OCI-LY1 (cell line): ENCODE results near the gene GALNT10.

Source experiments
- EZH2 ChIP-seq: fragments of 200-600 bp; sonication (generic), shearing (Covaris generic); IDR thresholded peaks from 2 replicates; pipeline ENCODE4 v1.8.0; 2017; ENCODE audit warnings: borderline replicate concordance, mixed run types, mild to moderate bottlenecking, antibody characterized with exemption, low read length, moderate library complexity, mixed read lengths
- TF ChIP-seq, protein P1 (sequence below): fragments of 200-600 bp; sonication (generic), shearing (Covaris generic); IDR thresholded peaks from 2 replicates; pipeline ENCODE4 v1.5.1; 2017; ENCODE audit warnings: mild to moderate bottlenecking, antibody characterized with exemption, low read length, moderate library complexity, mixed read lengths

DNA sequence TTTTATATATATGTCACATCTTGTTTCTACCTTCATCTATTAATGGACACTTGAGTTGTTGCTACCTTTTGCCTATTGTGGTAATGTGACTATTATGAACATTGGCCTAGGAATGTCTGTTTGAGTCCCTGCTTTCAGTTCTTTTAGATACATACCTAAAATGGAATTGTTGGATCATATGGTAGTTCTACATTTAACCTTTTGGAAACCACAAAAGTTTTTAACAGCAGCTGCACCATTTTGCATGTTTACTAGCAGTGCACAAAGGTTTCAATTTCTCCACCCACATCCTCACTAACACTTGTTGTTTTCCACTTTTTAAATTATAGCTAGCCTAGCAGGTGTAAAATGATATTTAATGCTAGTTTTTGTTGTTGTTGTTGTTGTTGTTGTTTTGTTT lies 88.4 kb downstream of the GALNT10 start:
- no peak for TF ChIP-seq EZH2
- TF ChIP-seq, protein P1, sequence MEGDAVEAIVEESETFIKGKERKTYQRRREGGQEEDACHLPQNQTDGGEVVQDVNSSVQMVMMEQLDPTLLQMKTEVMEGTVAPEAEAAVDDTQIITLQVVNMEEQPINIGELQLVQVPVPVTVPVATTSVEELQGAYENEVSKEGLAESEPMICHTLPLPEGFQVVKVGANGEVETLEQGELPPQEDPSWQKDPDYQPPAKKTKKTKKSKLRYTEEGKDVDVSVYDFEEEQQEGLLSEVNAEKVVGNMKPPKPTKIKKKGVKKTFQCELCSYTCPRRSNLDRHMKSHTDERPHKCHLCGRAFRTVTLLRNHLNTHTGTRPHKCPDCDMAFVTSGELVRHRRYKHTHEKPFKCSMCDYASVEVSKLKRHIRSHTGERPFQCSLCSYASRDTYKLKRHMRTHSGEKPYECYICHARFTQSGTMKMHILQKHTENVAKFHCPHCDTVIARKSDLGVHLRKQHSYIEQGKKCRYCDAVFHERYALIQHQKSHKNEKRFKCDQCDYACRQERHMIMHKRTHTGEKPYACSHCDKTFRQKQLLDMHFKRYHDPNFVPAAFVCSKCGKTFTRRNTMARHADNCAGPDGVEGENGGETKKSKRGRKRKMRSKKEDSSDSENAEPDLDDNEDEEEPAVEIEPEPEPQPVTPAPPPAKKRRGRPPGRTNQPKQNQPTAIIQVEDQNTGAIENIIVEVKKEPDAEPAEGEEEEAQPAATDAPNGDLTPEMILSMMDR, result no peak
